PC-3 (cell line): ENCODE data around the gene CMTM2.

Experiments used
- CTCF ChIP-seq: fragments of 300-600 bp; sonication (generic); conservative IDR thresholded peaks from 2 replicates; pipeline ENCODE4 v1.5.1; 2017; ENCODE audit warnings: antibody characterized with exemption, low read depth, mild to moderate bottlenecking, low read length
- EZH2 ChIP-seq: fragments of 300-600 bp; sonication (generic); IDR thresholded peaks from one replicate; pipeline ENCODE4 v1.6.1; 2017; ENCODE audit warnings: antibody characterized with exemption, mild to moderate bottlenecking, low read length; ENCODE audit not compliant: unreplicated experiment
- EZH2phosphoT487 ChIP-seq: fragments of 300-600 bp; sonication (generic); IDR thresholded peaks from 2 replicates; pipeline ENCODE4 v1.6.1; 2018; ENCODE audit warnings: mild to moderate bottlenecking, antibody characterized with exemption, low read length, borderline replicate concordance

GRCh38 chr16:66562409-66562808, 16.9 kb upstream of the CMTM2 start:
- TF ChIP-seq CTCF (peak; percentile 40; the same call in 1 of the 2 replicates), EZH2 (no peak), EZH2phosphoT487 (no peak)
